ENCODE results near the gene GMNC.

DNA sequence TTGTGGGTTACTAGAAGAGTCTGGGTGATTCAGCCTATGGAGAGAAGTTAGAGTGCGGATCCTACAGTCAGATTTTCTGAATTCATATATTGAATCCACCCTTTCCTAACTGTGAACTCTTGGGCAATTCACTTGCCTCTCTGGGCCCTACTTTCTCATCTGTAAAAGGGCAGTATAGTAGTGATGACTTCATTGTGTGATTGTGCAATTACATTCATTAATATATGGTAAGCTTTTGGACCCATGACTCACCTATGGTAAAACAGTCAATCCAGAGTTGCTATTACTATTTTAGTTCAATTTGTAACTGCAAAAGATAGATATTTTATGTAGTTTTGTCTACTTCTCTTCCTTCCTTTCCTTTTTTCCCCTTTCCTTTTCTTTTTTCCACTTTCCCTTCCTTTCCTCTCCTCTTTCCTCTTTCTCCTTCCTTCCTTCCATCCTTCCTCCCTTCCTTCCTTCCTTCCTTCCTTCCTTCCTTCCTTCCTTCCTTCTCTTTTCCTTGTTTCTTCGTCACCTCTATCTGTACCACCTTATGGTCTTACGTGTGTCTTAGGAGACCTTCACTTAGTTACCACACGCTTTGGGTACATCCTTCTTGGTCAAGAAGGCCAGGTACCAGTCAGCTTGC, 37.0 kb downstream of the GMNC start:
- TF ChIP-seq GATA2 (IDR thresholded peaks at IDR 0.05; ENCODE audit: low read depth, low read length) = no peak
- TF ChIP-seq GATA3 (IDR thresholded peaks at IDR 0.05; ENCODE audit: low read depth, low read length) = no peak
